Chondrocyte (in vitro differentiated cells): ENCODE results near the gene BGN. TPM values are rescaled to one million over a fixed set of nuclear protein-coding genes. Genes with fewer than 3 reads are reported as not detected.

Source experiments
- DNase-seq: peaks from one replicate; pipeline ENCODE4 v3.0.0; 2021; ENCODE audit warnings: mixed read lengths, low spot score
- H3K27ac Mint-ChIP-seq: one replicate; pipeline ENCODE4 v1.8.0; 2021; ENCODE audit warnings: mild to moderate bottlenecking, moderate library complexity, mixed read lengths; ENCODE audit not compliant: unreplicated experiment
- H3K27me3 Mint-ChIP-seq: 2 replicates; pipeline ENCODE4 v1.8.0; 2021; ENCODE audit warnings: low read depth, mixed read lengths
- H3K36me3 Mint-ChIP-seq: 2 replicates; pipeline ENCODE4 v1.8.0; 2021; ENCODE audit warnings: low read depth, mixed read lengths
- H3K4me1 Mint-ChIP-seq: 2 replicates; pipeline ENCODE4 v1.8.0; 2021; ENCODE audit warnings: low read depth, mild to moderate bottlenecking, mixed read lengths
- H3K4me3 Mint-ChIP-seq: one replicate; pipeline ENCODE4 v1.8.0; 2021; ENCODE audit warnings: mild to moderate bottlenecking, moderate library complexity, mixed read lengths; ENCODE audit not compliant: unreplicated experiment
- H3K9me3 Mint-ChIP-seq: 2 replicates; pipeline ENCODE4 v1.8.0; 2021; ENCODE audit warnings: low read depth, mixed read lengths
- CTCF ChIP-seq: fragments of 200-600 bp; sonication (generic); IDR thresholded peaks from 2 replicates; pipeline ENCODE4 v1.5.0; 2021; ENCODE audit warnings: antibody characterized with exemption, mild to moderate bottlenecking, moderate library complexity
- total RNA-seq: library from RNA; stranded (reverse); gene quantifications from 3 replicates; pipeline ENCODE4 v1.2.1, GENCODE V29; 2021

Gene BGN
- total RNA-seq, 1 donor from 2014 or later = 2,632 TPM

GRCh38 chrX:153493085-153493484 is 1.7 kb upstream of the BGN start:
- DNase-seq = no peak
- no peak for TF ChIP-seq CTCF
- Mint-ChIP-seq H3K27ac (no peak overlapping the region), H3K4me1 (peaks cover 66% of the 10 kb centered on the region), H3K36me3 (peaks cover 1% of the 10 kb centered on the region), H3K9me3 (no peaks in the 10 kb centered on the region), H3K27me3 (no peaks in the 10 kb centered on the region), H3K4me3 (no peak overlapping the region)

- Mint-ChIP-seq H3K4me3 (peak overlapping the region; percentile 97), H3K4me1 (peaks cover 64% of the 10 kb centered on the region), H3K9me3 (no peaks in the 10 kb centered on the region), H3K36me3 (peaks cover 1% of the 10 kb centered on the region), H3K27ac (peak overlapping the region; percentile 92), H3K27me3 (no peaks in the 10 kb centered on the region)
- no peak for TF ChIP-seq CTCF
- DNase-seq = no peak
Measured at GRCh38 chrX:153494061-153494460, 719 bp upstream of the BGN start.

GRCh38 chrX:153495362-153495751 is 577 bp downstream of the BGN start:
- no peaks in the 10 kb centered on the region for H3K9me3 Mint-ChIP-seq
- no peak for DNase-seq
- no peaks in the 10 kb centered on the region for H3K27me3 Mint-ChIP-seq

GRCh38 chrX:153495903-153496589 is 1.3 kb downstream of the BGN start:
- peak overlapping the region; percentile 96 for H3K27ac Mint-ChIP-seq
- H3K36me3 Mint-ChIP-seq = peaks cover 8% of the 10 kb centered on the region
- no peak for TF ChIP-seq CTCF
- no peak for DNase-seq
- peaks cover 59% of the 10 kb centered on the region for H3K4me1 Mint-ChIP-seq
- H3K9me3 Mint-ChIP-seq = peaks cover 2% of the 10 kb centered on the region
- no peaks in the 10 kb centered on the region for H3K27me3 Mint-ChIP-seq
- H3K4me3 Mint-ChIP-seq = peak overlapping the region; percentile 97

More at GRCh38 chrX:153495362-153495751, 577 bp downstream of the BGN start:
- Mint-ChIP-seq H3K27ac (peak overlapping the region; percentile 96), H3K36me3 (peaks cover 1% of the 10 kb centered on the region), H3K4me1 (peaks cover 59% of the 10 kb centered on the region), H3K4me3 (peak overlapping the region; percentile 97)
- peak; percentile 38 for TF ChIP-seq CTCF

- H3K27ac Mint-ChIP-seq = no peak overlapping the region
- H3K4me1 Mint-ChIP-seq = peaks cover 55% of the 10 kb centered on the region
- peaks cover 8% of the 10 kb centered on the region for H3K36me3 Mint-ChIP-seq
- no peak for TF ChIP-seq CTCF
- H3K27me3 Mint-ChIP-seq = no peaks in the 10 kb centered on the region
- peaks cover 2% of the 10 kb centered on the region for H3K9me3 Mint-ChIP-seq
- peak overlapping the region; percentile 97 for H3K4me3 Mint-ChIP-seq
- DNase-seq = no peak
Measured at GRCh38 chrX:153496590-153496959, 1.8 kb downstream of the BGN start.
